GM18526 (cell line): Measurements from ENCODE around the gene TRMT13.

Experiments used
- POLR2A ChIP-seq: IDR thresholded peaks from 3 replicates; pipeline ENCODE4 v1.6.1; 2011; ENCODE audit not compliant: insufficient read length; ENCODE audit errors: extremely low read depth

TRMT13 gene

DNA sequence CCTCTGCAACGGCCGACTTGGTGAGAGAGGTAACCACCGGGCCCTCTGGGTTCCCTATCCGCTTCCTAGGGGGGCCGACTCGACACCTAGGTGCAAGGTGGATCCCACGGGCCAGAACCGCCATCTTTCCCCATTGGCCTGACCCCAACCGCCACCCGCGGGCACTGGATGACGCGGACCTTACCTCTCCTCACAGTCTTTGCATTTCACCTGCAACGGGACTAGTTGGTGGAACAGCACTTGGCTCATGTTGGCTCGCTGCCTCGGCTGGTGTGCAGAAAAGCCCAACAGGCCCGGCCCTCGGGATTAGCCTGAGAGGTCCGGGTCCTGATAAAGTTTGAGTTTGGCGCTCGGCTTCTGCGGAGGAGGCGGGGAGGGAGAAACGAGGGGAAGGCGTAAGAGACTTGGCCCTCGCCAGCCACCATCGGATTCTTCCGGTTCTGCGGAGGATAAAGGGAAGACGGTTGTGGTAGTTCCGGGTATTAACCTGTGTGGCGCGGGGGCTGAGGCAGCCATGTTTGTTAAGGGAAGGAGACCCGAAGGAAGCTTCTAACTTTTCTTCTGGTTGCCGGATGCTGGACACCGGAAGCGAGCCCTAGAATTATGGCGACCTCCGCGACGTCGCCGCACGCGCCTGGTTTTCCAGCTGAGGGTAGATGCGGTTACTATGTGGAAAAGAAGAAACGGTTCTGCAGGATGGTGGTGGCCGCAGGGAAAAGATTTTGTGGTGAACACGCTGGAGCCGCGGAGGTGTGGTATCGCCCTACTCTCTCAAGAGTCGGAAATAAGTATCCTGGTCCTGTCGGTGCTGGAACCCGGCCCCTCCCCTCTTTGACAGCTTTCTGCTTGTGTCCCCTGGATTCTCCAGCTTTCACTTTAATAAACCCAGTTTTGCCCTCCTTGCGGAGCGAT, at the start of gene TRMT13, which contains the start of gene SASS6:
TSS of gene TRMT13 (plus strand) at position 598 of the 912 bp plus-strand sequence. CDS start at position 604, 6 bp downstream.
TSS of gene SASS6 (minus strand) at position 365 of the 912 bp plus-strand sequence. CDS start at position 249, 116 bp downstream.
- peak; percentile 72 for TF ChIP-seq POLR2A

- no peak for TF ChIP-seq POLR2A
These were observed 45.6 kb upstream of the TRMT13 start for GRCh38 chr1:100087396-100087795.

DNA sequence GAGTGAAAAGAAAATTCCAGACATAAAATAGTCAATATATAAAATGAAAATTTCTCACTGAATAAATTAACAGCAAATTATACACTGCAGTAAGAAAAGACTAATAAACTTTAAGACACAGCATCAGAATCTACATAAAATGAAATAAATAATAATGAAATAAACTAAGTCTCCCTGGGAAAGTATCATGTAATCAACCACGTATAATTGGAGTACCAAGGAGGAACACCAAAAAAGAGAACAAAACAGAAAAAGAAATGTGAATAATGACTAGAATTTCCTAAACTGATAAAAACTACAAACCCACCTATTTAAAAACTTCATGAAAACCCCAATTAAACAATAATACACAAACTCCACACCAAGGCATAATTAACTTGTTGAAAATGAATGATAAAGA, 43.9 kb upstream of the TRMT13 start:
- TF ChIP-seq POLR2A = no peak

DNA sequence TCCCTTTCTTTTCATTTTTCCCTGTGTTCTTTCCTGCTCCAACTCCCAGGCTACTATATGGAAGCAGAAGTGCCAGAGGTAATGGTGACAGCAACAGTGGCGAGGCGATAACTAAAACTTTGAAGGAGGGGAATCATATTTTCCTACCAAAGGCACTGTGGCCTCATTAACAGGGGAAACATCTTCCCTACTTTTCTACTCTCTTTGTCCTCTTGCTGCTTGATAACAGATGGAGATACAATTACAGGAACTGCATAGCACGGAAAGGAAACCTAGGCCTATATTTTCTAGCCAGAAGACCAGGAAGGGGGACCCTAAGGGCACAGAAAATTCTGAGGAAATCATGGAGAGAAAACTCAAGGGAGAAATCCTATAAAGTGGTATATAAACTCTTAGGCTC, 42.5 kb upstream of the TRMT13 start:
- no peak for TF ChIP-seq POLR2A

DNA sequence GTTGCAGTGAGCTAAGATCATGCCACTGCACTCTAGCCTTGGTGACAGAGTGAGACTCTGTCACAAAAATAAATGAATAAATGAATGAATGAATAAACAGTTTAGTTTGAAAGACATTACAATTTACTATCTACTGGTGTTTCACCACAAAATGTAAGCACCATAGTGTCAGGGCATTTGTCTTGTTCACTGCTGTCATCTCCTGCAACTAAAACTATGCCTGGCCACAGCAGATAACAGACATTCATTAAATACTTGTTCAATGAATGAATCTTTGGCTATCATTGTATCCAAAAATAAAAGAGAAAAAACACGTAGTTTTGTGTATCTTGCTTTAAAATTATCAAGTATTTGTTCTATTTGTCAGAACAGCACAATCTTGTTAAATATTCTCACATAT, 32.8 kb upstream of the TRMT13 start:
- TF ChIP-seq POLR2A = no peak

DNA sequence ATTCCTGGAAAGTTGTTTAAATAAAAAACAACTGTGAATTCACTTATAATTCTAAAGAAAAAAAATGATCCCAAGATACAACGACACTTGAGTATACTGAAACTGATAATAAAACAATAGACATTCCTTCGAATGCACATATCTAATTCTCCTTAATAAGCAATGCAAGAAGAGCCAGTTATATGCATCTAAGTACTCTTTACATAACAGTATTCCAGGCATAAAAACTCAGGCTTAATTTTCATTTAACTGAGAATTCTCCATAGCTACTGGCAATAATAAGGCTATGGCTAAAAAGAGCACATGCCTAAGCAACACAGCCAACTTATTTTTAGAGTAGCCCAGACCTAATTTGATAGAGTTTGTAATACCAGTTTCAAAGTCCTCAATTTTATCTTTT, 31.4 kb upstream of the TRMT13 start:
- no peak for TF ChIP-seq POLR2A

DNA sequence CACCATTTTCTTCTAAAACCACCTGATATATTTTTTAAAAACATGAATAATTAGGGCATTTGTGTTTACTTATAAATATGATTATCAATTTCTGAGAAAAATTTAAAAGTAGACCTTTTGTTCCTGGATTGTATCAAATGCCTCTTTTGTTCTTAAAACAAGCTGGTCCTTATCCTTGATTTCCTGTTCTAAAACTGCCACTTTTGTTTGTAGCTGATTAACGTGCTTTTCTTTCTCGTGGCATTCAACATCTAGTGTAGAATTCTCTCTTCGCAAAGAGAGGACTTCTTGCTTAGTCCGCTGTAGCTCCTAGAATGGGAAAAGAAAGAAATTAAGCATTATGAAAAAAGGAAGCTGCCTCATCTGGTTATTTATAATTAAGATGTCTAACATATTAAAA, 25.3 kb upstream of the TRMT13 start:
- TF ChIP-seq POLR2A = no peak

GRCh38 chr1:100109554-100110066, 23.4 kb upstream of the TRMT13 start:
- TF ChIP-seq POLR2A = no peak

GRCh38 chr1:100115524-100115923, 17.4 kb upstream of the TRMT13 start:
- no peak for TF ChIP-seq POLR2A

GRCh38 chr1:100122177-100122576, 10.8 kb upstream of the TRMT13 start:
- no peak for TF ChIP-seq POLR2A

- no peak for TF ChIP-seq POLR2A
These were observed 5.7 kb upstream of the TRMT13 start for GRCh38 chr1:100127226-100127625.

- no peak for TF ChIP-seq POLR2A
These were observed 2.3 kb upstream of the TRMT13 start for GRCh38 chr1:100130552-100131077.

DNA sequence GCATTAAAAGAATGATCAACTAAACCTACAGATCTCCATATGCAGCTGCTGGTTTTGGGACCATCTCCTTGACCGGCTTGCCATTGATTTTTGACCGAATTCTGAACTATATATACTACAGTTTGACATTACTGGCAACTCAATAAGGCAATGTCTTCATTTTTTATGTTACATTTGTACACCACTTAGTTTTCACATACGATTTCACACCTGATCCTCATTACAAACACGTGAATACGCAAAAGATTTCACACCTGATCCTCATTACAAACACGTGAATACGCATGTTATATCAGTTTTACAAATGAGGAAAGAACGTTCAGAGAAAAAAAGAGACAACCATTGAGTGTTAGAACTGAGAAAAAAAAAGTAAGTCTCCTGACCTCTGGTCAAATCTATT, 1.3 kb upstream of the TRMT13 start:
- no peak for TF ChIP-seq POLR2A

DNA sequence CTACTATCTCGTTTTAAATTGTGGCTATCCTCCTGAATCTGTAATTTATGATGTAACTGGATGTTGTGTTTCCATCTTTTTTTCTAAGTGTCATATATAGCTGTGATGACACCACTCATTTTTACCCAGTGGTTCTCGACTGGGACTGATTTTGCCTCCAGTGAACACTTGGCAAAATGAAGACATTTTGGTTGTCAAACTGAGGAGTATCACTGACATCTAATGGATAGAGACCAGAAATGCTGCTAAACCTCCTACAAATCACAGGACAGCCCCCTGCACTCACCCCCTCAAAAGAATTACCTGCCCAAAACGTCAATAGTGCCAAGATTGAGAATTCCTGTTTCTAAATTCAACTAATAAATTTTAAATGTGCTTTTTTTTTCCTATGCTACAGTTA, 1.9 kb downstream of the TRMT13 start:
- no peak for TF ChIP-seq POLR2A

GRCh38 chr1:100137602-100138001, 4.6 kb downstream of the TRMT13 start:
- no peak for TF ChIP-seq POLR2A

- TF ChIP-seq POLR2A = no peak
These were observed 8.2 kb downstream of the TRMT13 start for GRCh38 chr1:100141192-100141591.
